Brain microvascular endothelial cell (primary cell): ENCODE results near the gene EEF1G.
A peak's percentile ranks its signal among the peaks of the same experiment; 100 is the strongest.

Experiments used
- DNase-seq: peaks from one replicate; pipeline ENCODE4 v3.0.0-alpha.2; 2020
- H3K27ac ChIP-seq: fragments of 250-450 bp; sonication (Bioruptor Pico); 2 replicates; pipeline ENCODE4 v1.5.1; 2020; ENCODE audit warnings: mild to moderate bottlenecking, moderate library complexity
- H3K27me3 ChIP-seq: fragments of 250-450 bp; sonication (Bioruptor Pico); replicated peaks from 2 replicates; pipeline ENCODE4 v1.5.1; 2020; ENCODE audit warnings: mild to moderate bottlenecking
- H3K36me3 ChIP-seq: fragments of 250-450 bp; sonication (Bioruptor Pico); replicated peaks from 2 replicates; pipeline ENCODE4 v1.5.1; 2020; ENCODE audit warnings: mild to moderate bottlenecking
- H3K4me3 ChIP-seq: 2 replicates; pipeline ENCODE4 v1.5.1; 2011; ENCODE audit warnings: low read depth, mild to moderate bottlenecking, control low read depth, low read length, moderate library complexity
- in situ Hi-C: cut with HindIII; loops from 2 replicates; pipeline ENCODE4 v1.10.0; 2017; ENCODE audit warnings: low sequenced_read_pairs, low pct_ligation_motif_present
- TF ChIP-seq, protein P1 (sequence below): IDR thresholded peaks from 2 replicates; pipeline ENCODE4 v1.5.1; 2011; ENCODE audit warnings: low read depth, mild to moderate bottlenecking, moderate library complexity, low read length, control low read depth, inconsistent platforms; ENCODE audit errors: missing control alignments

The EEF1G gene

DNA sequence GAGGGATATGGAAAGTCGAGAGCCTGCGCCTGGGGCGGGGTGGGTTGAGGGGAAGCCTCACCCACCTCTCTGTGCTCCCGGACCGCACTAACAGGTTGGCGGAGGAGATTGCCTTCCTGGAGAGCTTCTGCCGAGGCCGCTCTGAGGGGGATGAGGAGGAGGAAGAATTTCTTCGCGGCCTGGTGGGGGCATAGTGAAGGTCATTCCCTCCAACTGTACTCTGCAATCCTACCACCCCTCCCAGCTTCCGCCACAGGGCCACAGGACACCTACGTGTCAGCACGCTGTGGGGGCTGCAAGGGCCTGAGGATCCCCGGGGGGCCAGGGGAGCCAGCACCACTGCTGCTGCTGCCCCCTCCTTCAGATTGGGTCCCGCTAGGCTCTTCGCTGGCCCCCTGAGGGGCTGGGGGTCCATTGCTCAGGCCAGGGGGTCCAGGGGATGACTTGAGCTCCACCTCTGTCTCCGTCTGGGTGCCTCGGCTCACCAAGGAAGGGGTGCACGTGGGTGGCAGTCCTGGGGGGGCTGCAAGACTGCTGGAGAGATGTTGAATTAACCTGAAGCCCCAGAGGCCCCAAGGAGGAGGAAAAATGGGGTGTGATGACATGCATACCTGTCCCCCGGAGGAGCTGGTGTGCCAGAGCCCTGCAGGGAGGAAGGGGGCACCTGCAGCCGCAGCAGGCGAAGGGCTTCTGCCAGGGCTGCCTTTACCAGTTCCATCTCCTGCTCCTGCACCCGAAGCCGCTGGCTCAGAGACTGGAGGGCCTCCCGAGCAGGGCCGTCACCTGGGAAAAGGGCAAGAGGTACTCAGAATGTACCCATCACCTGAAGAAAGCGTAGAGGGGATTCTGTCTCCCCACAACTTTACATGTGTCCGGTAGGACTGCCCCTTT is 37.4 kb upstream of the EEF1G start:
- peak overlapping the region; percentile 75 for H3K4me3 ChIP-seq
- TF ChIP-seq, protein P1, sequence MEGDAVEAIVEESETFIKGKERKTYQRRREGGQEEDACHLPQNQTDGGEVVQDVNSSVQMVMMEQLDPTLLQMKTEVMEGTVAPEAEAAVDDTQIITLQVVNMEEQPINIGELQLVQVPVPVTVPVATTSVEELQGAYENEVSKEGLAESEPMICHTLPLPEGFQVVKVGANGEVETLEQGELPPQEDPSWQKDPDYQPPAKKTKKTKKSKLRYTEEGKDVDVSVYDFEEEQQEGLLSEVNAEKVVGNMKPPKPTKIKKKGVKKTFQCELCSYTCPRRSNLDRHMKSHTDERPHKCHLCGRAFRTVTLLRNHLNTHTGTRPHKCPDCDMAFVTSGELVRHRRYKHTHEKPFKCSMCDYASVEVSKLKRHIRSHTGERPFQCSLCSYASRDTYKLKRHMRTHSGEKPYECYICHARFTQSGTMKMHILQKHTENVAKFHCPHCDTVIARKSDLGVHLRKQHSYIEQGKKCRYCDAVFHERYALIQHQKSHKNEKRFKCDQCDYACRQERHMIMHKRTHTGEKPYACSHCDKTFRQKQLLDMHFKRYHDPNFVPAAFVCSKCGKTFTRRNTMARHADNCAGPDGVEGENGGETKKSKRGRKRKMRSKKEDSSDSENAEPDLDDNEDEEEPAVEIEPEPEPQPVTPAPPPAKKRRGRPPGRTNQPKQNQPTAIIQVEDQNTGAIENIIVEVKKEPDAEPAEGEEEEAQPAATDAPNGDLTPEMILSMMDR = no peak
- in situ Hi-C loops = no loop called here
- no peak for DNase-seq
- H3K27ac ChIP-seq = no peak overlapping the region
- H3K36me3 ChIP-seq = peaks cover 2% of the 10 kb centered on the region
- no peaks in the 10 kb centered on the region for H3K27me3 ChIP-seq

DNA sequence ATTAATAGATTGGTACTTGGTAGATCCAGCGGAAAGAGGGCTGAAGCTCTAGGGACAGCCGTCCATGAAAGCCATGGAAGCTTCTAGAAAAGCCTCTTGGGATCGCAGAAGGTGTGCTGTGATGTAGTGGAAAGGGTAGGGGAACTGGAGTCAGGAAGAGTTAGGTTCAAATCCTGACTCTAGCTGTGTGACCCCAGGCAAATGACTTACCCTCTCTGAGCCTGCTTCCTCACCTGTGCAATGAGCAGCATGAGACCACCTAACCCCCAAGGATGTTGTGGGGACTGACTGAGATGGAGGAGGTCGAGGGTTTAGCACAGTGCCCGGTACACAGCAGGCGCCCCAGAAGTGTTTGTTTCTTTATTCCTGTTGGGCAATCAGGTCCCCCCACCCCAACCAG is 36.7 kb upstream of the EEF1G start:
- DNase-seq = no peak
- Histone ChIP-seq H3K27ac (no peak overlapping the region), H3K27me3 (no peaks in the 10 kb centered on the region), H3K36me3 (peaks cover 2% of the 10 kb centered on the region), H3K4me3 (no peak overlapping the region)
- TF ChIP-seq, protein P1 = no peak
- in situ Hi-C loops = no loop called here

DNA sequence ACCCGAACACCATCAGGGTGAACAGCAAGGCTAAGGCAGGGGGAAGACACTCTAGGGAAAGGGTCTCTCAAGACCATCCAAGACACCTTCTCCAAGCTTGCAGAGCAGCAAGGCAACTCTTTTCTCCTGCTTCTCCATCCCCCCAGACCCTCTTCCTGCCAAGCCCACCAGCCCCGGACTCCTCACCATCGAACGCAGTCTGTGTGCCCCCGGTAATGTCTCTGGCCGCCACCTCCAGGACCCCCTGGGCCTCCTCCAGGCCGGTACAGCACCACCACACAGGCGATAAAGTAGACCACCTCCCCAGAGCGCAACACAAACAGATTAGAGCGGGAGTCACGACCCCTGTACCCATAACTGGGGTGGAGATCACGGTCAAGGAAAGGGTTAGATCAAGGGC is 35.1 kb upstream of the EEF1G start:
- TF ChIP-seq, protein P1 = no peak
- no peaks in the 10 kb centered on the region for H3K27me3 ChIP-seq
- in situ Hi-C loops = no loop called here
- no peak overlapping the region for H3K27ac ChIP-seq
- H3K36me3 ChIP-seq = peaks cover 2% of the 10 kb centered on the region
- H3K4me3 ChIP-seq = no peak overlapping the region
- no peak for DNase-seq

DNA sequence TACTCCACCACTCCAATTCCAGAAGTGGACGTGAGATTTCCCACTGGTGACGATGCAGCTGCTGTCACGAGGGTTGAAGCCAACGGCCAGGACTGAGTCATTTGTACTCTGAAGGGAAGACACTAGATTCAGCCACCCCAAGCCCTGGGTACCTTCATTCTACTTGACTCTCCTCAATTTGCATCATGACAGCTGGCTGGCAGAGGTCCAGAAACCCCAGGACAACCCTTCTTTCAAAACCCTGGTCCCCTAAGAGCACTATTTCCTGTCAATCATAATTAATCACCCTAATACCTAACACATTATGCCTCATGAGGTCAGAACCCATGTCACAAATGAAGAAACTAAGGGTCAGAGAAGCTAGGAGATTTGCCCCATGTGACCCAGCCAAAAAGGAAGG is 34.0 kb upstream of the EEF1G start:
- no peak overlapping the region for H3K4me3 ChIP-seq
- no peaks in the 10 kb centered on the region for H3K27me3 ChIP-seq
- no peak overlapping the region for H3K27ac ChIP-seq
- TF ChIP-seq, protein P1 = no peak
- in situ Hi-C loops = no loop called here
- DNase-seq = no peak
- peaks cover 2% of the 10 kb centered on the region for H3K36me3 ChIP-seq

DNA sequence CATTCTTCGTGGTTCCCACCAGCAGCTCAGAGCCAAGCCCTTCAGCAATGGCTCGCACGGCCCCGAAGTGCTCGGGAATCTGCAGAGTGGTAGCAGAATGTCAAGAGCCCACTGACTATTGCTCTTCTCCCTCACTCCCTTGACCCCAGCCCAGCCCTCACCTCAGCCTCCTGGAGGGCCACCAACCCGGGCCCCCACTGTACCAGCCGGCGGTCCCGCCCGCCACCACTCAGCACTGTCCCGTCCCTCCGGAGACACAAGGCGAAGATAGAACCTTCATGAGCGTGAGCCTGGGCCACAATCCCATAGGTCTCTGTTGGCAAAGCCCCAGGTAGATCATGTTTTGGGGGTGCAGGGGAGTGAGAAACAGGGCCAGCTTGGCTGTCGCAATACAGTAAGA is 32.2 kb upstream of the EEF1G start:
- Histone ChIP-seq H3K4me3 (no peak overlapping the region), H3K27ac (no peak overlapping the region), H3K36me3 (peaks cover 2% of the 10 kb centered on the region), H3K27me3 (no peaks in the 10 kb centered on the region)
- in situ Hi-C loops = no loop called here
- TF ChIP-seq, protein P1 = no peak
- no peak for DNase-seq
